Panc1 (cell line): ENCODE measurements around the gene BTG2. TPM values are rescaled to one million over a fixed set of nuclear protein-coding genes. Genes with fewer than 3 reads are reported as not detected.

Experiments
- ATAC-seq: fragments of 200-7000 bp; cut with Tn5 transposase; 2 replicates; pipeline ENCODE4 v1.9.1; 2020; ENCODE audit warnings: mild to moderate bottlenecking, moderate library complexity
- BruUV-seq: library from RNA; stranded (reverse); fragments of 400-500 nt; replicated peaks from 2 replicates; lab custom pipeline; 2021; lab: Mats Ljungman, UMichigan
- CTCF ChIA-PET: fragments of 300-600 bp; sonication (Branson Sonifier 250); formaldehyde crosslinking; loops from one replicate; lab custom pipeline; 2022; ENCODE audit warnings: antibody characterized with exemption; lab: Charles Lee
- POLR2A ChIA-PET: fragments of 300-600 bp; sonication (Branson Sonifier 250); formaldehyde crosslinking; loops from one replicate; lab custom pipeline; 2022; ENCODE audit warnings: antibody characterized with exemption; lab: Charles Lee
- DNase-seq: peaks from one replicate; pipeline ENCODE4 v3.0.0-alpha.2; 2010; ENCODE audit warnings: low read depth, low spot score
- H3K27ac ChIP-seq: 2 replicates; pipeline ENCODE4 v1.5.1; 2011; ENCODE audit warnings: mild to moderate bottlenecking, low read length, inconsistent platforms
- H3K27me3 ChIP-seq: fragments of 200-500 bp; sonication (Bioruptor generic); 2 replicates; pipeline ENCODE4 v1.6.0; 2014; ENCODE audit warnings: low read length, inconsistent platforms; ENCODE audit not compliant: control insufficient read depth, insufficient read depth
- H3K36me3 ChIP-seq: fragments of 200-500 bp; sonication (Bioruptor generic); 2 replicates; pipeline ENCODE4 v1.5.1; 2014; ENCODE audit warnings: inconsistent platforms, mild to moderate bottlenecking, low read length, moderate library complexity; ENCODE audit not compliant: control insufficient read depth, insufficient read depth
- H3K4me1 ChIP-seq: 2 replicates; pipeline ENCODE4 v1.5.1; 2011; ENCODE audit warnings: inconsistent platforms, mild to moderate bottlenecking, low read length, moderate library complexity; ENCODE audit not compliant: control insufficient read depth, insufficient read depth
- H3K4me3 ChIP-seq, 2 experiments: 2 replicates each; pipeline ENCODE4 v1.5.1; 2011 to 2012; ENCODE audit warnings: low read depth in 2 of 2, low read length in 2 of 2, mild to moderate bottlenecking in 2 of 2, inconsistent platforms in 1 of 2, moderate library complexity in 1 of 2
- H3K9me3 ChIP-seq: fragments of 200-500 bp; sonication (Bioruptor generic); 2 replicates; pipeline ENCODE4 v1.5.1; 2014; ENCODE audit warnings: low read depth, mild to moderate bottlenecking, inconsistent platforms, low read length, moderate library complexity; ENCODE audit not compliant: control insufficient read depth, insufficient read depth
- CTCF ChIP-seq: fragments of 450-650 bp; IDR thresholded peaks from 2 replicates; pipeline ENCODE4 v1.5.1; 2017; ENCODE audit warnings: mild to moderate bottlenecking
- POLR2AphosphoS5 ChIP-seq: IDR thresholded peaks from 2 replicates; pipeline ENCODE4 v1.6.1; 2012; ENCODE audit warnings: mild to moderate bottlenecking, low read depth, low read length, moderate library complexity
- REST ChIP-seq, 2 experiments: IDR thresholded peaks; 2 replicates each; pipeline ENCODE4 v1.6.1; 2011 to 2012; ENCODE audit warnings: low read depth in 2 of 2, control low read depth in 1 of 2, low read length in 1 of 2, mild to moderate bottlenecking in 1 of 2, moderate library complexity in 1 of 2; ENCODE audit not compliant: insufficient read depth in 1 of 2
- SIN3A ChIP-seq: IDR thresholded peaks from 2 replicates; pipeline ENCODE4 v1.6.1; 2012; ENCODE audit warnings: low read depth, mild to moderate bottlenecking, low read length, moderate library complexity, borderline replicate concordance; ENCODE audit not compliant: insufficient read depth
- TCF7L2 ChIP-seq: IDR thresholded peaks from 2 replicates; pipeline ENCODE4 v1.6.1; 2011; ENCODE audit warnings: mild to moderate bottlenecking, low read depth, low read length, inconsistent platforms
- in situ Hi-C: cut with HindIII; loops from 2 replicates; pipeline ENCODE4 v1.10.0; 2016; ENCODE audit warnings: low sequenced_read_pairs, low pct_unique_long_range_greater_than_20kb
- intact Hi-C: fragments of 100-400 bp; cut with micrococcal nuclease; formaldehyde crosslinking; loops from one replicate; pipeline ENCODE4 v1.10.0; 2022; ENCODE audit not compliant: unreplicated experiment
- total RNA-seq: library from RNA; stranded (reverse); gene quantifications from one replicate; pipeline ENCODE4 v1.2.1, GENCODE V29; 2021; ENCODE audit not compliant: unreplicated experiment

BTG2 gene
- total RNA-seq, 1 experiment from 2014 or later: 6.1 TPM

GRCh38 chr1:203269654-203270020, 35.7 kb upstream of the BTG2 start:
- in situ Hi-C loops: no loop called here
- POLR2A ChIA-PET: interaction anchor here (0.5 kb wide), 1 partner anchor 28 kb away, joined by 3 read pairs; no protein-coding TSS in a partner anchor
- CTCF ChIA-PET: interaction anchor here (0.5 to 1.6 kb wide), 5 partner anchors 28 to 551 kb away, joined by 3 to 14 read pairs (median 5); no protein-coding TSS in a partner anchor

GRCh38 chr1:203270448-203270847, 34.9 kb upstream of the BTG2 start:
- ATAC-seq (no peak), DNase-seq (no peak)
- Histone ChIP-seq H3K36me3 (no peaks in the 10 kb centered on the region), H3K27me3 (no peaks in the 10 kb centered on the region), H3K27ac (no peak overlapping the region), H3K4me1 (peaks cover 6% of the 10 kb centered on the region), H3K9me3 (no peaks in the 10 kb centered on the region), H3K4me3 (no peak overlapping the region)
- CTCF ChIA-PET: interaction anchor here (0.6 to 1.1 kb wide), 3 partner anchors 52 to 230 kb away, joined by 3 to 4 read pairs (median 3); no protein-coding TSS in a partner anchor
- intact Hi-C loops: no loop called here
- in situ Hi-C loops: no loop called here
- BruUV-seq: no TSS peak
- TF ChIP-seq CTCF: no peak
- no peak for TF ChIP-seq REST (IDR thresholded peaks at IDR 0.05; ENCODE audit: insufficient read depth in 1 of 2, low read depth in 2 of 2, low read length in 1 of 2)
- TF ChIP-seq POLR2AphosphoS5: no peak
- TF ChIP-seq SIN3A: no peak
- TF ChIP-seq TCF7L2: no peak
- POLR2A ChIA-PET: no interaction called here

More at GRCh38 chr1:203269654-203270020, 35.7 kb upstream of the BTG2 start:
- H3K9me3 ChIP-seq: no peaks in the 10 kb centered on the region
- H3K4me3 ChIP-seq: no peak overlapping the region
- TF ChIP-seq TCF7L2 (no peak), REST (IDR thresholded peaks at IDR 0.05; ENCODE audit: insufficient read depth in 1 of 2, low read depth in 2 of 2, low read length in 1 of 2) (no peak), CTCF (no peak), SIN3A (no peak), POLR2AphosphoS5 (no peak)
- peaks cover 6% of the 10 kb centered on the region for H3K4me1 ChIP-seq
- no TSS peak for BruUV-seq
- no peak for ATAC-seq
- no peaks in the 10 kb centered on the region for H3K36me3 ChIP-seq
- H3K27me3 ChIP-seq: no peaks in the 10 kb centered on the region
- intact Hi-C loops: loop anchor here (1.0 kb wide), 1 partner anchor 230 kb away; no protein-coding TSS in a partner anchor
- no peak for DNase-seq
- H3K27ac ChIP-seq: no peak overlapping the region
